ENCODE measurements around the gene SAMD9L. TPM values are rescaled to one million over a fixed set of nuclear protein-coding genes. Genes with fewer than 3 reads are reported as not detected.

The SAMD9L gene
- total RNA-seq, 1 experiment from 2014 or later = not detected

DNA sequence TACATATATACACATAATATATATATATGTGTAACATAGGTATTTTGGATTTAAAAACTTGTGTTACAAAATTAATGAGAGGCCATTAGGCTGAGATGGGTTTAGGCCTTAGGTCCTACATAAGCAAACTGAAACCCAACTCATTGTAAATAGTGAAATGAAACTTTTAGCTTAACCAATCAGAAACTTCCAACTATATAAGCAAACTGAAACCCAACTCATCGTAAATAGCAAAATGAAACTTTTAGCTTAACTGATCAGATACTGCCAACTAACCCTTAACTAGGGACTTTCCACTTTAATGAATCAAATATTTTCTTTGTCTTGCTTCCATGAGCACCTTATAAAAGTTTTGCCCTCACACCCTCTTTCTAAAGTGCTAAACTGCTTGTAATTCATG, 17.3 kb upstream of the SAMD9L start:
- H3K9me3 ChIP-seq (ENCODE audit: control insufficient read depth, low read depth, low read length) = no peaks in the 10 kb centered on the region
- H2AFZ ChIP-seq (ENCODE audit: low read length) = no peak overlapping the region
- H3K14ac ChIP-seq (ENCODE audit: insufficient read depth, low read length) = no peak overlapping the region
- H3K27me3 ChIP-seq (ENCODE audit: insufficient read depth, low read length) = no peaks in the 10 kb centered on the region
- H3K9ac ChIP-seq (ENCODE audit: extremely low read depth, insufficient read length, low read length) = no peak overlapping the region
- no peak overlapping the region for H3K23ac ChIP-seq (ENCODE audit: insufficient read length, low read depth, low read length)
- H3K27ac Mint-ChIP-seq = no peak overlapping the region
- WGBS (ENCODE audit: extremely low coverage, insufficient read length, low lambda C conversion rate) = no CpG with 5 or more reads among the region's 1 CpG
- H3K4me1 ChIP-seq (ENCODE audit: insufficient read depth, low read length) = no peaks in the 10 kb centered on the region
- no peak overlapping the region for H3K4me3 Mint-ChIP-seq
- H2BK120ac ChIP-seq (ENCODE audit: low read depth, low read length, poor library complexity, severe bottlenecking) = no peak overlapping the region
- no peak overlapping the region for H4K8ac ChIP-seq (replicated peaks; ENCODE audit: insufficient read length, low read depth, low read length)
- H4K20me1 ChIP-seq (ENCODE audit: control insufficient read depth, insufficient read depth, insufficient read length) = no peaks in the 10 kb centered on the region
- H2BK5ac ChIP-seq (ENCODE audit: insufficient read length, low read length) = no peak overlapping the region
- no peak overlapping the region for H2BK20ac ChIP-seq (ENCODE audit: low read depth, low read length, poor library complexity, severe bottlenecking)
- H3K27me3 Mint-ChIP-seq (ENCODE audit: low read depth) = peaks cover 34% of the 10 kb centered on the region
- no peaks in the 10 kb centered on the region for H3K79me1 ChIP-seq (ENCODE audit: insufficient read depth, low read depth, low read length, poor library complexity, severe bottlenecking)
- no peak overlapping the region for H3K27ac ChIP-seq (ENCODE audit: insufficient read length, low read depth, low read length)
- H3T11ph ChIP-seq (ENCODE audit: low read length) = no peak overlapping the region
- no peak overlapping the region for H3K18ac ChIP-seq (ENCODE audit: insufficient read length, low read depth, low read length)
- H2BK15ac ChIP-seq (ENCODE audit: low read depth, low read length) = no peak overlapping the region
- H3K56ac ChIP-seq (ENCODE audit: insufficient read length, low read depth, low read length) = no peak overlapping the region
- no peak overlapping the region for H4K5ac ChIP-seq (ENCODE audit: insufficient read length, low read depth, low read length)
- H2BK12ac ChIP-seq (ENCODE audit: insufficient read length, low read depth, low read length) = no peak overlapping the region
- no peak overlapping the region for H3K4me2 ChIP-seq (ENCODE audit: insufficient read depth, insufficient read length, low read length)
- no peaks in the 10 kb centered on the region for H3K36me3 Mint-ChIP-seq (ENCODE audit: insufficient read depth in 1 of 3, low read depth in 3 of 3)
- H3K4me1 Mint-ChIP-seq = no peaks in the 10 kb centered on the region
- TF ChIP-seq, protein P1, sequence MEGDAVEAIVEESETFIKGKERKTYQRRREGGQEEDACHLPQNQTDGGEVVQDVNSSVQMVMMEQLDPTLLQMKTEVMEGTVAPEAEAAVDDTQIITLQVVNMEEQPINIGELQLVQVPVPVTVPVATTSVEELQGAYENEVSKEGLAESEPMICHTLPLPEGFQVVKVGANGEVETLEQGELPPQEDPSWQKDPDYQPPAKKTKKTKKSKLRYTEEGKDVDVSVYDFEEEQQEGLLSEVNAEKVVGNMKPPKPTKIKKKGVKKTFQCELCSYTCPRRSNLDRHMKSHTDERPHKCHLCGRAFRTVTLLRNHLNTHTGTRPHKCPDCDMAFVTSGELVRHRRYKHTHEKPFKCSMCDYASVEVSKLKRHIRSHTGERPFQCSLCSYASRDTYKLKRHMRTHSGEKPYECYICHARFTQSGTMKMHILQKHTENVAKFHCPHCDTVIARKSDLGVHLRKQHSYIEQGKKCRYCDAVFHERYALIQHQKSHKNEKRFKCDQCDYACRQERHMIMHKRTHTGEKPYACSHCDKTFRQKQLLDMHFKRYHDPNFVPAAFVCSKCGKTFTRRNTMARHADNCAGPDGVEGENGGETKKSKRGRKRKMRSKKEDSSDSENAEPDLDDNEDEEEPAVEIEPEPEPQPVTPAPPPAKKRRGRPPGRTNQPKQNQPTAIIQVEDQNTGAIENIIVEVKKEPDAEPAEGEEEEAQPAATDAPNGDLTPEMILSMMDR (conservative IDR thresholded peaks at IDR 0.05) = no peak
- DNase-seq = no peak
- no peak overlapping the region for H4K91ac ChIP-seq (ENCODE audit: insufficient read length, low read depth, low read length)
- H3K4ac ChIP-seq (ENCODE audit: low read depth, low read length) = no peak overlapping the region
- H2AK5ac ChIP-seq (ENCODE audit: insufficient read length, low read length) = no peak overlapping the region
- H3K79me2 ChIP-seq (ENCODE audit: insufficient read depth, low read length) = no peaks in the 10 kb centered on the region
- peaks cover 0 to under 1% of the 10 kb centered on the region in 2 experiments; a peak in 2 of 5 replicates for H3K9me3 Mint-ChIP-seq
- no peaks in the 10 kb centered on the region for H3K23me2 ChIP-seq (ENCODE audit: insufficient read length, low read depth, low read length, poor library complexity, severe bottlenecking)
